Keratinocyte (primary cell): Measurements from ENCODE around the gene ATOH1. TPM values are rescaled to one million over a fixed set of nuclear protein-coding genes. Genes with fewer than 3 reads are reported as not detected.

Experiments
- DNase-seq: peaks from one replicate; pipeline ENCODE4 v3.0.0-alpha.2; 2011; ENCODE audit warnings: low read depth, missing footprints, low spot score
- FAIRE-seq: peaks from 2 replicates; lab custom pipeline; 2011; peaks lifted over from hg19 to GRCh38; lab: Jason Lieb, UNC
- H2AFZ ChIP-seq: 2 replicates; pipeline ENCODE4 v1.6.0; 2012; ENCODE audit warnings: low read length, control low read depth, inconsistent platforms; ENCODE audit not compliant: control insufficient read depth
- H3K27ac ChIP-seq: 2 replicates; pipeline ENCODE4 v1.5.1; 2011; ENCODE audit warnings: low read length; ENCODE audit not compliant: control insufficient read depth, insufficient read depth
- H3K27me3 ChIP-seq: 3 replicates; pipeline ENCODE4 v1.6.0; 2011; ENCODE audit warnings: low read length; ENCODE audit not compliant: control insufficient read depth, insufficient read depth; ENCODE audit errors: extremely low read depth
- H3K36me3 ChIP-seq, 2 experiments: 2 replicates in 1 of 2; 3 replicates in 1 of 2; pipeline ENCODE4 v1.5.1; 2011; ENCODE audit warnings: low read length in 2 of 2, mild to moderate bottlenecking in 1 of 2; ENCODE audit not compliant: control insufficient read depth in 2 of 2, insufficient read depth in 2 of 2; ENCODE audit errors: extremely low read depth in 1 of 2
- H3K4me1 ChIP-seq: 3 replicates; pipeline ENCODE4 v1.5.1; 2011; ENCODE audit warnings: low read length; ENCODE audit not compliant: control insufficient read depth, insufficient read depth; ENCODE audit errors: extremely low read depth
- H3K4me2 ChIP-seq: 3 replicates; pipeline ENCODE4 v1.6.0; 2011; ENCODE audit warnings: low read depth, low read length; ENCODE audit not compliant: control insufficient read depth, insufficient read depth; ENCODE audit errors: extremely low read depth
- H3K4me3 ChIP-seq, 3 experiments: fragments of 200-600 bp in 1 of 3; sonication (generic) in 1 of 3; 2 replicates in 2 of 3; 3 replicates in 1 of 3; pipeline ENCODE4 v1.5.1; 2011 to 2016; ENCODE audit warnings: low read length in 3 of 3, mild to moderate bottlenecking in 3 of 3, control low read depth in 2 of 3, inconsistent platforms in 1 of 3, low read depth in 1 of 3, mixed read lengths in 1 of 3, mixed run types in 1 of 3, moderate library complexity in 1 of 3; ENCODE audit not compliant: control insufficient read depth in 2 of 3, insufficient read depth in 2 of 3; ENCODE audit errors: extremely low read depth in 1 of 3
- H3K79me2 ChIP-seq: 2 replicates; pipeline ENCODE4 v1.6.0; 2012; ENCODE audit warnings: low read length; ENCODE audit not compliant: control insufficient read depth, insufficient read depth
- H3K9ac ChIP-seq: 3 replicates; pipeline ENCODE4 v1.6.0; 2011; ENCODE audit warnings: low read length; ENCODE audit not compliant: control insufficient read depth, insufficient read depth; ENCODE audit errors: extremely low read depth
- H3K9me1 ChIP-seq: 3 replicates; pipeline ENCODE4 v1.6.0; 2011; ENCODE audit warnings: low read length; ENCODE audit not compliant: control insufficient read depth, insufficient read depth; ENCODE audit errors: extremely low read depth
- H3K9me3 ChIP-seq: 2 replicates; pipeline ENCODE4 v1.5.1; 2012; ENCODE audit warnings: low read depth, low read length; ENCODE audit not compliant: control insufficient read depth
- H4K20me1 ChIP-seq: 3 replicates; pipeline ENCODE4 v1.6.0; 2011; ENCODE audit warnings: low read length; ENCODE audit not compliant: control insufficient read depth, insufficient read depth; ENCODE audit errors: extremely low read depth
- EZH2 ChIP-seq: IDR thresholded peaks from one replicate; pipeline ENCODE4 v1.6.1; 2012; ENCODE audit warnings: inconsistent platforms, mild to moderate bottlenecking, low read length, moderate library complexity
- dilution Hi-C: fragments of 300-500 bp; cut with MboI; formaldehyde crosslinking; loops from one replicate; pipeline ENCODE4 v1.7.0; 2020; ENCODE audit warnings: low sequenced_read_pairs; ENCODE audit not compliant: extremely low pct_ligation_motif_present
- polyA plus RNA-seq, 5 experiments: library from polyadenylated mRNA; depleted of rRNA in 3 of 5; stranded (reverse) in 3 of 5; stranded (forward) in 1 of 5; unstranded in 1 of 5; fragments of >200 nt; gene quantifications; 1 replicate in 1 of 5; 2 replicates in 3 of 5; 3 replicates in 1 of 5; pipeline versions ENCODE4 v1.2.1 to v1.2.3, GENCODE V29; 2011 to 2012; ENCODE audit warnings: missing spikeins in 2 of 5, low read depth in 1 of 5, low replicate concordance in 1 of 5
- TF ChIP-seq, protein P1 (sequence below), 3 experiments: IDR thresholded peaks in 1 of 3; conservative IDR thresholded peaks in 1 of 3; optimal IDR thresholded peaks in 1 of 3; 2 replicates in 2 of 3; 3 replicates in 1 of 3; pipeline versions ENCODE3 to v1.5.1; 2011; ENCODE audit warnings: low read length in 3 of 3, mild to moderate bottlenecking in 3 of 3, moderate library complexity in 2 of 3, control low read depth in 1 of 3, inconsistent platforms in 1 of 3; ENCODE audit not compliant: insufficient read depth in 2 of 3; ENCODE audit errors: extremely low read depth in 1 of 3

The ATOH1 gene
- polyA plus RNA-seq, 1 donor (not counting 4 experiments of a cell fraction or from before 2014, with no cell fraction given): not detected

DNA sequence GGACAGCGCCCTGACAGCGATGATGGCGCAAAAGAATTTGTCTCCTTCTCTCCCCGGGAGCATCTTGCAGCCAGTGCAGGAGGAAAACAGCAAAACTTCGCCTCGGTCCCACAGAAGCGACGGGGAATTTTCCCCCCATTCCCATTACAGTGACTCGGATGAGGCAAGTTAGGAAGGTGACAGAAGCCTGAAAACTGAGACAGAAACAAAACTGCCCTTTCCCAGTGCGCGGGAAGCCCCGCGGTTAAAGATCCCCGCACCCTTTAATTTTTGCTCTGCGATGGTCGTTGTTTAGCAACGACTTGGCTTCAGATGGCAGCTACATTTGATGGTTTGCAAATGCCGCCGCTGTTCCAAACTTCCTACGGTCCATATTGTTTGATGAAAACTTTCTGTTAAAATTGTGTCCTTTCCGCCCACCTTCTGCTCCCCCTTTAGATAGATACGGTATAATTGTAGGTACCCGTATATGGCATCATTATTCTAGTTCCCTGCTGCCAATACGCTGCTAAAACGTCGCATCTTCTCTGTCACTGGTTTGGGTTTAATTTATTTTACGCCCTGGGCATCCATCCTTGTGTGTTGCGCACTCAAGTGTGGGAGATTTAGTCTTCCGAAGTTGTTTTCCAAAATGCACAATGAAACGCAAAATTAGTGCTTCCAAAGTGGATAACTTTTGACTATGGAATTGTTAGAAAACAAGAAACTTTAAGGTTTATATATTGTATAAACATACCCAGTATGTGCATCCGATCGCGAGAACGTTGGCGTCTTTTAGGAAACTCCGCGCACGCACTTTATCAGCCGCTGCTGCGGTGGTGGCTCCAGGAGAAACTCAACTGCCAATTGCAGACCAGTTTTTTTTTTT, 1.5 kb downstream of the ATOH1 start:
- Histone ChIP-seq H3K9me1 (no peaks in the 10 kb centered on the region), H4K20me1 (no peaks in the 10 kb centered on the region), H3K9ac (no peak overlapping the region), H3K36me3 (no peaks in the 10 kb centered on the region), H3K79me2 (no peaks in the 10 kb centered on the region), H3K27me3 (peaks cover 69% of the 10 kb centered on the region), H3K9me3 (no peaks in the 10 kb centered on the region), H2AFZ (no peak overlapping the region), H3K4me3 (no peak overlapping the region), H3K27ac (no peak overlapping the region), H3K4me1 (peaks cover 8% of the 10 kb centered on the region), H3K4me2 (no peak overlapping the region)
- no peak for DNase-seq
- no peak for FAIRE-seq
- dilution Hi-C loops: no loop called here
- TF ChIP-seq EZH2: peak; percentile 64
- TF ChIP-seq, protein P1, sequence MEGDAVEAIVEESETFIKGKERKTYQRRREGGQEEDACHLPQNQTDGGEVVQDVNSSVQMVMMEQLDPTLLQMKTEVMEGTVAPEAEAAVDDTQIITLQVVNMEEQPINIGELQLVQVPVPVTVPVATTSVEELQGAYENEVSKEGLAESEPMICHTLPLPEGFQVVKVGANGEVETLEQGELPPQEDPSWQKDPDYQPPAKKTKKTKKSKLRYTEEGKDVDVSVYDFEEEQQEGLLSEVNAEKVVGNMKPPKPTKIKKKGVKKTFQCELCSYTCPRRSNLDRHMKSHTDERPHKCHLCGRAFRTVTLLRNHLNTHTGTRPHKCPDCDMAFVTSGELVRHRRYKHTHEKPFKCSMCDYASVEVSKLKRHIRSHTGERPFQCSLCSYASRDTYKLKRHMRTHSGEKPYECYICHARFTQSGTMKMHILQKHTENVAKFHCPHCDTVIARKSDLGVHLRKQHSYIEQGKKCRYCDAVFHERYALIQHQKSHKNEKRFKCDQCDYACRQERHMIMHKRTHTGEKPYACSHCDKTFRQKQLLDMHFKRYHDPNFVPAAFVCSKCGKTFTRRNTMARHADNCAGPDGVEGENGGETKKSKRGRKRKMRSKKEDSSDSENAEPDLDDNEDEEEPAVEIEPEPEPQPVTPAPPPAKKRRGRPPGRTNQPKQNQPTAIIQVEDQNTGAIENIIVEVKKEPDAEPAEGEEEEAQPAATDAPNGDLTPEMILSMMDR (optimal IDR thresholded peaks at IDR 0.05 in 1 of 3, IDR thresholded peaks at IDR 0.05 in 1 of 3, conservative IDR thresholded peaks at IDR 0.05 in 1 of 3; ENCODE audit: extremely low read depth in 1 of 3, insufficient read depth in 2 of 3, low read length in 3 of 3): no peak

- Histone ChIP-seq H3K9me1 (no peaks in the 10 kb centered on the region), H3K79me2 (no peaks in the 10 kb centered on the region), H3K27ac (no peak overlapping the region), H3K4me2 (no peak overlapping the region), H3K27me3 (peaks cover 69% of the 10 kb centered on the region), H3K9ac (no peak overlapping the region), H2AFZ (no peak overlapping the region), H4K20me1 (no peaks in the 10 kb centered on the region), H3K9me3 (no peaks in the 10 kb centered on the region), H3K4me1 (peaks cover 8% of the 10 kb centered on the region), H3K4me3 (no peak overlapping the region), H3K36me3 (no peaks in the 10 kb centered on the region)
- DNase-seq: no peak
- TF ChIP-seq EZH2: no peak
- TF ChIP-seq, protein P1 (optimal IDR thresholded peaks at IDR 0.05 in 1 of 3, IDR thresholded peaks at IDR 0.05 in 1 of 3, conservative IDR thresholded peaks at IDR 0.05 in 1 of 3; ENCODE audit: extremely low read depth in 1 of 3, insufficient read depth in 2 of 3, low read length in 3 of 3): no peak
- dilution Hi-C loops: no loop called here
- FAIRE-seq: no peak
These were observed 3.4 kb downstream of the ATOH1 start for GRCh38 chr4:93831716-93832496.
